ENCODE results near the gene HNRNPUL1. TPM values are rescaled to one million over a fixed set of nuclear protein-coding genes. Genes with fewer than 3 reads are reported as not detected.

HNRNPUL1 gene
- total RNA-seq (2014; rRNA removed; shearing (Covaris generic)): 107 and 111 TPM in 2 replicates
- 105 and 112 TPM in 2 replicates for polyA plus RNA-seq (2016; fragmentation: Nextera tagmentation; extraction: Ambion mirVana)

- TF ChIP-seq EZH2phosphoT487 (IDR thresholded peaks at IDR 0.05; ENCODE audit: insufficient read depth, low read depth) (no peak), EZH2 (IDR thresholded peaks at IDR 0.05; ENCODE audit: insufficient read depth, poor library complexity, severe bottlenecking) (no peak)
- in situ Hi-C loops (cut with MboI): no loop called here
Observed at GRCh38 chr19:41263850-41264580, at the start of gene HNRNPUL1. Gene HNRNPUL1 (plus strand): TSS chr19:41264372. CDS start chr19:41264504, 132 bp downstream.

GRCh38 chr19:41217741-41218140 lies 46.4 kb upstream of the HNRNPUL1 start:
- DNase-seq: peak; percentile 26
- in situ Hi-C loops (cut with MboI): no loop called here

More at GRCh38 chr19:41263850-41264580, at the start of gene HNRNPUL1:
- Histone ChIP-seq H3K79me2 (ENCODE audit: insufficient read depth) (peaks cover 48% of the 10 kb centered on the region), H3K27ac (peak within 1 kb of the TSS; percentile 99), H3K9me2 (ENCODE audit: insufficient read depth) (no peaks in the 10 kb centered on the region), H2AFZ (peak within 1 kb of the TSS; percentile 30), H3K36me3 (ENCODE audit: low read depth) (peaks cover 36% of the 10 kb centered on the region), H3K4me1 (ENCODE audit: insufficient read depth) (peaks cover 13% of the 10 kb centered on the region; the same call in 1 of the 2 replicates), H4K20me1 (ENCODE audit: insufficient read depth) (no peaks in the 10 kb centered on the region), H3F3A (ENCODE audit: insufficient read depth) (peaks cover 31% of the 10 kb centered on the region), H3K4me2 (ENCODE audit: unreplicated experiment) (peak within 1 kb of the TSS; percentile 98), H3K9me3 (ENCODE audit: low read depth) (no peaks in the 10 kb centered on the region), H3K27me3 (replicated peaks; ENCODE audit: insufficient read depth) (no peaks in the 10 kb centered on the region), H3K4me3 (peak within 1 kb of the TSS; percentile 94), H3K9ac (peak within 1 kb of the TSS; percentile 100)
- peak; percentile 99 for DNase-seq
- 1 to 2% methylated on average over 47 to 55 of the region's 55 CpGs for WGBS, 2 experiments (ENCODE audit: low coverage in 1 of 2, low lambda C conversion rate in 2 of 2, missing lambda C conversion rate in 2 of 2)

DNA sequence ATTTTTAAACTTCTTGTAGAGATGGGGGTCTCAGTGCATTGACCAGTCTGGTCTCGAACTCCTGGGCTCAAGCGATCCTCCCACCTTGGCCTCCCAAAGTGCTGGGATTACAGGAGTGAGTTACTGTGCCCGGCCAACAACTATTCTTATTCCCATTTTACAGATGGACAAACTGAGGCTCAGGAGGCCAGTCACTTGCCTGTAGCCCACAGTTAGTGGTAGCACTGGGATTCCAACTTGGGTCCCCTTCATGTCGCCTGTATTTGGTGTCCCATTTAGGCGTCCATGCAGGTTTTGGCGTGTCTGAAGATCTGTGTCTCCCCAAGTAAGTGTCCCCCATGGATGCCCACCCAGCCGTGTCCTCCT lies 45.9 kb upstream of the HNRNPUL1 start:
- 60 to 70% methylated on average over 7 of the region's 7 CpGs for WGBS, 2 experiments (ENCODE audit: low coverage in 1 of 2, low lambda C conversion rate in 2 of 2, missing lambda C conversion rate in 2 of 2)

More at GRCh38 chr19:41217741-41218140, 46.4 kb upstream of the HNRNPUL1 start:
- Histone ChIP-seq H3K27me3 (replicated peaks; ENCODE audit: insufficient read depth) (no peaks in the 10 kb centered on the region), H3K4me2 (ENCODE audit: unreplicated experiment) (no peak overlapping the region), H3K27ac (no peak overlapping the region), H3F3A (ENCODE audit: insufficient read depth) (peaks cover 27% of the 10 kb centered on the region), H3K9me3 (ENCODE audit: low read depth) (no peaks in the 10 kb centered on the region), H2AFZ (no peak overlapping the region), H4K20me1 (ENCODE audit: insufficient read depth) (no peaks in the 10 kb centered on the region), H3K36me3 (ENCODE audit: low read depth) (peaks cover 10% of the 10 kb centered on the region; the same call in 1 of the 2 replicates), H3K4me3 (no peak overlapping the region), H3K9me2 (ENCODE audit: insufficient read depth) (no peaks in the 10 kb centered on the region), H3K9ac (no peak overlapping the region), H3K4me1 (ENCODE audit: insufficient read depth) (peaks cover 22% of the 10 kb centered on the region), H3K79me2 (ENCODE audit: insufficient read depth) (peaks cover 34% of the 10 kb centered on the region)
- 55 to 57% methylated on average over 7 of the region's 7 CpGs for WGBS, 2 experiments (ENCODE audit: low coverage in 1 of 2, low lambda C conversion rate in 2 of 2, missing lambda C conversion rate in 2 of 2)
- TF ChIP-seq EZH2 (IDR thresholded peaks at IDR 0.05; ENCODE audit: insufficient read depth, poor library complexity, severe bottlenecking) (no peak), EZH2phosphoT487 (IDR thresholded peaks at IDR 0.05; ENCODE audit: insufficient read depth, low read depth) (no peak)

DNA sequence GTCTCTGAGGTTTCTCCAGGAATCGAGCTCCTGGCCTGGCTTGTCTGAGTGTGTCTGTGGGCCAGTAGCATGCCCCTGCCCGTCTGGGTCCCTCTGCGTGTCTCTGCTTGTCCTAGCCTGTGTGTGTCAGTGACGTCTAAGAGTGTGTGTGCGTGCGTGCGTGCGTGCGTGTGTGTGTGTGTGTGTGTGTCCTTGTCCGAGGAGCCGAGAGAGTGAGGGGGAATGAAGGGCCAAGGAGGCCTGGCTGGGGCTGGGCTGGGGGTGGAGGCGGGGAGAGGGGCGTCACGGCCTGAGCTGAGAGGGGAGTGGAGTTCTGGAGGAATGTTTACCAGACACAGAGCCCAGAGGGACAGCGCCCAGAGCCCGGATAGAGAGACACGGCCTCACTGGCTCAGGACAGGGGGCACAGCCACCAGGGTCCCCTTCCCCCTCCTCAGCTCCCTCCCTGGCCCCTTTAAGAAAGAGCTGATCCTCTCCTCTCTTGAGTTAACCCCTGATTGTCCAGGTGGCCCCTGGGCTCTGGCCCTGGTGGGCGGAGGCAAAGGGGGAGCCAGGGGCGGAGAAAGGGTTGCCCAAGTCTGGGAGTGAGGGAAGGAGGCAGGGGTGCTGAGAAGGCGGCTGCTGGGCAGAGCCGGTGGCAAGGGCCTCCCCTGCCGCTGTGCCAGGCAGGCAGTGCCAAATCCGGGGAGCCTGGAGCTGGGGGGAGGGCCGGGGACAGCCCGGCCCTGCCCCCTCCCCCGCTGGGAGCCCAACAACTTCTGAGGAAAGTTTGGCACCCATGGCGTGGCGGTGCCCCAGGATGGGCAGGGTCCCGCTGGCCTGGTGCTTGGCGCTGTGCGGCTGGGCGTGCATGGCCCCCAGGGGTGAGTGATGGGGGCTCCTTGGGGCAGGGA lies 45.3 kb upstream of the HNRNPUL1 start, which contains the start of gene AXL:
AXL (plus strand) TSS at position 609 of the 893 bp plus-strand sequence; CDS start at position 779, 170 bp downstream.
- WGBS, 2 experiments (ENCODE audit: low coverage in 1 of 2, low lambda C conversion rate in 2 of 2, missing lambda C conversion rate in 2 of 2): 3 to 4% methylated on average over 26 to 31 of the region's 32 CpGs
- in situ Hi-C loops (cut with MboI): no loop called here
- no peaks in the 10 kb centered on the region for H3K9me2 ChIP-seq (ENCODE audit: insufficient read depth)
- no peaks in the 10 kb centered on the region for H3K9me3 ChIP-seq (ENCODE audit: low read depth)
- peaks cover 43% of the 10 kb centered on the region for H3K79me2 ChIP-seq (ENCODE audit: insufficient read depth)
- H3F3A ChIP-seq (ENCODE audit: insufficient read depth): peaks cover 38% of the 10 kb centered on the region
- DNase-seq: peak; percentile 84
- peak within 1 kb of the TSS; percentile 92 for H3K27ac ChIP-seq
- peak within 1 kb of the TSS; percentile 95 for H3K4me2 ChIP-seq (ENCODE audit: unreplicated experiment)
- H3K4me1 ChIP-seq (ENCODE audit: insufficient read depth): peaks cover 30% of the 10 kb centered on the region
- no peaks in the 10 kb centered on the region for H3K27me3 ChIP-seq (replicated peaks; ENCODE audit: insufficient read depth)
- no peaks in the 10 kb centered on the region for H4K20me1 ChIP-seq (ENCODE audit: insufficient read depth)
- peaks cover 10% of the 10 kb centered on the region; the same call in 1 of the 2 replicates for H3K36me3 ChIP-seq (ENCODE audit: low read depth)
- peak within 1 kb of the TSS; percentile 95 for H3K4me3 ChIP-seq
- TF ChIP-seq EZH2 (IDR thresholded peaks at IDR 0.05; ENCODE audit: insufficient read depth, poor library complexity, severe bottlenecking) (no peak), EZH2phosphoT487 (IDR thresholded peaks at IDR 0.05; ENCODE audit: insufficient read depth, low read depth) (no peak)
- H2AFZ ChIP-seq: peak within 1 kb of the TSS; percentile 40; the same call in 1 of the 2 replicates
- peak within 1 kb of the TSS; percentile 97 for H3K9ac ChIP-seq

More for the DNA sequence above, 45.9 kb upstream of the HNRNPUL1 start:
- peaks cover 32% of the 10 kb centered on the region for H3F3A ChIP-seq (ENCODE audit: insufficient read depth)
- H3K36me3 ChIP-seq (ENCODE audit: low read depth): peaks cover 10% of the 10 kb centered on the region; the same call in 1 of the 2 replicates
- H2AFZ ChIP-seq: peak overlapping the region; percentile 40; the same call in 1 of the 2 replicates
- peak overlapping the region; percentile 95 for H3K4me2 ChIP-seq (ENCODE audit: unreplicated experiment)
- H3K79me2 ChIP-seq (ENCODE audit: insufficient read depth): peaks cover 37% of the 10 kb centered on the region
- peaks cover 27% of the 10 kb centered on the region for H3K4me1 ChIP-seq (ENCODE audit: insufficient read depth)
- TF ChIP-seq EZH2phosphoT487 (IDR thresholded peaks at IDR 0.05; ENCODE audit: insufficient read depth, low read depth) (no peak), EZH2 (IDR thresholded peaks at IDR 0.05; ENCODE audit: insufficient read depth, poor library complexity, severe bottlenecking) (no peak)
- H3K9ac ChIP-seq: peak overlapping the region; percentile 97
- H3K4me3 ChIP-seq: peak overlapping the region; percentile 95
- no peak for DNase-seq
- no peaks in the 10 kb centered on the region for H3K9me3 ChIP-seq (ENCODE audit: low read depth)
- H3K9me2 ChIP-seq (ENCODE audit: insufficient read depth): no peaks in the 10 kb centered on the region
- H3K27ac ChIP-seq: peak overlapping the region; percentile 92
- no peaks in the 10 kb centered on the region for H4K20me1 ChIP-seq (ENCODE audit: insufficient read depth)
- no peaks in the 10 kb centered on the region for H3K27me3 ChIP-seq (replicated peaks; ENCODE audit: insufficient read depth)
- in situ Hi-C loops (cut with MboI): no loop called here
